ENCODE measurements around the gene PPP2R5C. TPM values are rescaled to one million over a fixed set of nuclear protein-coding genes. Genes with fewer than 3 reads are reported as not detected.
"Not testable (repeated sequence)": the region's sequence is repeated elsewhere in the genome, so short reads cannot be mapped to it uniquely, and the experiment has no call there.

The PPP2R5C gene
- total RNA-seq, 2 donors from 2014 or later: 282 to 355 TPM

DNA sequence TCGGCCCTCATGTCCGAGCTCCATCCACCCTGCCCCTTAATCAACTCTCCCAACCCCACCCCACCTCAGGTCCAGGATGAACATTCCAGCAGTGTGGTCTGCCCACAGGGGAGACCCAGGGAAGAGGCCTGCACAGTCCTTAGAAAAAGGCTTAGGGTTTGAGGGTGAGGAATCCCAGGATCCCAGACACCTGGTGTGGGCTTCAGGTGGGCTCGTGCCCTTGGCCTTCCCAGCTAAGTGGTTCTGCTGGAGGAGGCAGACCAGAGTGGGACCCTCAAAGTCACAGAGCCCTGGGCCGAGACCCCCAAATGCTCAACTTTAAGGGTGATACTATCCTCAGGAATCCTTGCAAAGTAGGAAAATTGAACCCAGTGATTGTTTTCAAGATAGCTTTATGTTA lies 25.4 kb upstream of the PPP2R5C start:
- no peak for ATAC-seq
- H3K9me3 Mint-ChIP-seq: peaks cover 0 to 11% of the 10 kb centered on the region in 2 donors

GRCh38 chr14:101736585-101736984 lies 24.9 kb upstream of the PPP2R5C start:
- H3K27ac Mint-ChIP-seq: no peak overlapping the region
- ATAC-seq: no peak

More for the DNA sequence above, 25.4 kb upstream of the PPP2R5C start:
- H3K36me3 Mint-ChIP-seq: peaks cover 6 to 26% of the 10 kb centered on the region in 2 donors
- DNase-seq (ENCODE audit: low spot score in 2 of 2): no peak
- H3K27ac Mint-ChIP-seq: no peak overlapping the region

DNA sequence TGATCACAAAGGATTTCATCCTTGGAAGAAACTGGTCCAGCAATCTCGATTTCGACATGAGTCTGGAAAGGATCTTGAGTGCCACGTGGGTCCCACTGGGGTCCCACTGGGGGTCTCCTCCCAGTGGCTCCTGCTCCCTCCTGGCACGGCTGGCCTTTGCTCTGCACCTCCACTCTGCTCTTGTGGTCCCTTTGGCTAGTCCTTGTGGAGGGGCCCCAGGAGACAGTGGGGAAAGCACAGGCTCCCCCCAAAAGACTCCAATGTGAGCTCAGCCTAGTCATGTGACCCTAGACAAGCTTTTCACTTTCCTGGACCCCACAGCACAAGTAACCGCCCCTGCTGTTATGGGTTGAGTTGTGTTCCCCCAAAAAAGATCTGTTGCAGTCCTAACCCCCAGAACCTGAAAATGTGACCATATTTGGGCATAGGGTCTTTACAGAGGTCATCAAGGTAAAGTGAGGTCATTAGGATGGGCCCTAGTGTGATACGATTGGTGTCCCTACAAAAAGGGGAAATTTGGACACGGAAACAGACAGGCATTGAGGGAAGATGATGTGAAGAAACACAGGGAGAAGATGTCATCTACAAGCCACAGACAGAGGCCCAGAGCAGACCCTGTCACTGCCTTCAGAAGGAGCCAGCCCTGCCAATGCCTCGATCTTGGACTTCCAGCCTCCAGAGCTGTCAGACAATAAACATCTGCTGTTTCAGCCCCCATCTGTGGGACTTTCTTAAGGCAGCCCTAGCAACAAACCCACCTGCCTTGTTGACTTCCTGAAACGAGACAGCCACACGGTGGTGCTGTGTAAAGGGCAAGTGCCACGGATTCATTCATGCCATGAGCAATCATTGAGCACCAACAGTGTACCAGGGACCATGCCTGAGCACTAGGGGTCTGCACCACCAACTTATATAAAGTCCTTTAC lies 23.8 kb upstream of the PPP2R5C start:
- ATAC-seq: peak; percentile 67 to 83
- peaks cover 0 to 18% of the 10 kb centered on the region in 2 donors for H3K9me3 Mint-ChIP-seq
- H3K27ac Mint-ChIP-seq: peak overlapping the region; percentile 63 to 65
- peak in 1 of 2 donors; percentile 24 for DNase-seq (ENCODE audit: low spot score in 2 of 2)
- H3K36me3 Mint-ChIP-seq: peaks cover 13 to 30% of the 10 kb centered on the region in 2 donors

More at GRCh38 chr14:101736585-101736984, 24.9 kb upstream of the PPP2R5C start:
- DNase-seq (ENCODE audit: low spot score in 2 of 2): no peak
- peaks cover 0 to 15% of the 10 kb centered on the region in 2 donors for H3K9me3 Mint-ChIP-seq
- peaks cover 10 to 31% of the 10 kb centered on the region in 2 donors for H3K36me3 Mint-ChIP-seq

DNA sequence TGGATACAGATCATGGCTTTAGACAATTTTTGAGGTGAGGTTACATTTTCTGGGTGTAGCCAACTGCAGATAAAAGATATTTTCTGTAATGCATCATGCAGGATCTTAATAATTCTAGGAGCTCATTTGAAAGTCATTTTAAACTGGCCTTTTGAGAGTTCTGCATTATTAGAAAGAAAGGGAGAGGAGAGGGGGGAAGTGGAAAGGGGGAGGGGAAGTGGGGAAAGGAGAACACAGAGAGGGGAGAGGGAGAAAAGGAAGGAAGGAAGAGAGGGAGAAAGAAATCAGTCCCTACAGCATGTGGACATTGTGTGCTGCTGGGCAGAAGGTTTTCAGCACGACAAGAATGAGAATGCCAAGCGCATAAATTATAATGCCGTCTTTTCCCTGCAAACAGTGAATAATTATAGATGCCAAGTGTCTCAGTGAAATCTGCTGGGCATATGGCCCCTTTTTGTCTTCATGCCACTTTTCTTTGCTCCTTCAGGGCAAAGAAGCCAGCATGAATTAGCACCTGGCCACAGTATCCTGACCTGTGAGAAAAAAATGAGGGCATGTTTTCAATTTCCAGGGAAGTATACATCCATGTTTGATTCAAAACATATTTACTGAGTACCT lies 22.7 kb upstream of the PPP2R5C start:
- H3K9me3 Mint-ChIP-seq: peaks cover 0 to 18% of the 10 kb centered on the region in 2 donors
- H3K27ac Mint-ChIP-seq: no peak overlapping the region
- peaks cover 13 to 25% of the 10 kb centered on the region in 2 donors for H3K36me3 Mint-ChIP-seq
- ATAC-seq (no peak), DNase-seq (ENCODE audit: low spot score in 2 of 2) (no peak)

DNA sequence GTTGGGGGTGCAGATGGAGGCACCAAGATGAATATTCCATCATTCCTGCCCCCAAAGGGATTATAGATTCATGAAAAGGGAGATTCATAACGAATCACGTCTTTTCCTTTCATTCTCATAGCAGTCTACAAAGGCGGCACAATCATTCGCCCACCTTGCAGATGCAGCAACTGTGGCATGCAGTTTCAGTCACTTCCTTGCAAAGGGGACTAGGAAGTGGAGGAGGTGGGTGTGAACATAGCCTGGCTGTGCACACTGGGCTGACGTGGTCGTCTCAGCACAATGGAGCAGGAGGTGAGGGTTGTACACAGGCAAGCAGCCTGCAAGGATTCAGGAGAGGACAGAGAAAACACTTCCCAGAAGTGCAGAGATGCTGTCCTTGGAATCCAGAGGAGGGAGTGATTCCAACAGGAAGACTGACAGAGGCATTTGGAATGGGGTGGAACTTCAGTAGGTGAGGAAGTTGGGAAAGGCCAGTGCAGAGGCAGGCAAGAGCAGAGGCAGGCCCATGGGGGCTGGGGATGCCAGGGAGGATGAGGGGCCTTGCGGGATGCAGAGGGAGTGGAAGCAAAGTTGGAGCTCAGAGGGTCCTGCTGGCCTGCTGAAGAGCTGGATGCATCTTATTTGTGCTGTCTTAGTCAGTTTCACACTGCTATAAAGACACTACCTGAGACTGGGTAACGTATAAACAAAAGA lies 21.9 kb upstream of the PPP2R5C start:
- Mint-ChIP-seq H3K36me3 (peaks cover 13 to 24% of the 10 kb centered on the region in 2 donors), H3K9me3 (peaks cover 0 to 18% of the 10 kb centered on the region in 2 donors), H3K27ac (no peak overlapping the region)
- DNase-seq (ENCODE audit: low spot score in 2 of 2) (no peak), ATAC-seq (no peak)

DNA sequence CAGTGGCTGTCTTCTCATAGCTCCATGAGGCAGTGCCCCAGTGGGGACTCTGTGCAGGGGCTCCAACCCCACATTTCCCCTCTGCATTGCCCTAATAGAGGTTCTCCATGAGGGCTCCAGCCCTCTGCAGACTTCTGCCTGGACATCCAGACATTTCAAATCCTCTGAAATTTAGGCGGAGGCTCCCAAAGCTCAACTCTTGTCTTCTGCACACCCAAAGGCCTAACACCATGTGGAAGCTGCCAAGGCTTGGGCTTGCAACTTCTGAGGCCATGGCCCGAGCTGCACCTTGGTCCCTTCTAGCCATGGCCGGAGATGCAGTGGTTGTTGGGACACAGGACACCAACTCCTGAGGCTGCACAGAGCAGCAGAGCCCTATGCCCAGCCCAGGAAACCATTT lies 20.5 kb upstream of the PPP2R5C start:
- Mint-ChIP-seq H3K9me3 (peaks cover 0 to 18% of the 10 kb centered on the region in 2 donors), H3K27ac (no peak overlapping the region), H3K36me3 (peaks cover 13 to 24% of the 10 kb centered on the region in 2 donors)
- no peak for ATAC-seq
- no peak for DNase-seq (ENCODE audit: low spot score in 2 of 2)

DNA sequence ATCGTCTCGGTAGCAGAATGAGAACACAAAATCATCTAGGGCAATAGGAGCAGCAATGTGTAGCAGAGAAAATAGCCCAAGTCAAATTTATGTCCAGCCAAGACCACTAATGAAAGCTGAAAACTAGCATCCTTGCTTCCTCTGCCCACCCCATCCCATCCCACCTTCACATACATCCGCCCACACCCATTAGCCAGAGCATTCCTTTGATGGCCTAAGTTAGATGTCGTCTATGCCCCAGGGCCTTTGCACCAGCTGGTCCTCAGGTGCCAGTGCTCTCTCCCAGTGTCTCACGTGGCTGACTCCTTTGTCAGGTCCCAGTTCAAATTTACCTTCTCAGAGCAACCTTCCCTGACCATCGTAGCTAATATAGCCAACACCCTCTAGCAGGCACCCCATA lies 17.8 kb upstream of the PPP2R5C start:
- no peak for ATAC-seq
- Mint-ChIP-seq H3K9me3 (peaks cover 0 to 18% of the 10 kb centered on the region in 2 donors), H3K36me3 (peaks cover 13 to 24% of the 10 kb centered on the region in 2 donors), H3K27ac (no peak overlapping the region)
- no peak for DNase-seq (ENCODE audit: low spot score in 2 of 2)

DNA sequence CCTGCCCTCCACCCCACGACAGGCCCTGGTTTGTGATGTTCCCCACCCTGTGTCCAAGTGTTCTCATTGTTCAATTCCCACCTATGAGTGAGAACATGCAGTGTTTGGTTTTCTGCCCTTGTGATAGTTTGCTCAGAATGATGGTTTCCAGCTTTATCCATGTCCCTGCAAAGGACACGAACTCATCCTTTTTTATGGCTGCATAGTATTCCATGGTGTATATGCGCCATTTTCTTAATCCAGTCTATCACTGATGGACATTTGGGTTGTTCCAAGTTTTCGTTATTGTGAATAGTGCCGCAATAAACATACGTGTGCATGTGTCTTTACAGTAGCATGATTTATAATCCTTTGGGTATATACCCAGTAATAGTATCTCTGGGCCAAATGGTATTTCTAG lies 17.1 kb upstream of the PPP2R5C start:
- Mint-ChIP-seq H3K36me3 (peaks cover 11 to 22% of the 10 kb centered on the region in 2 donors), H3K9me3 (peaks cover 0 to 18% of the 10 kb centered on the region in 2 donors)
- not testable (repeated sequence) for ATAC-seq; H3K27ac Mint-ChIP-seq; DNase-seq (ENCODE audit: low spot score in 2 of 2)

DNA sequence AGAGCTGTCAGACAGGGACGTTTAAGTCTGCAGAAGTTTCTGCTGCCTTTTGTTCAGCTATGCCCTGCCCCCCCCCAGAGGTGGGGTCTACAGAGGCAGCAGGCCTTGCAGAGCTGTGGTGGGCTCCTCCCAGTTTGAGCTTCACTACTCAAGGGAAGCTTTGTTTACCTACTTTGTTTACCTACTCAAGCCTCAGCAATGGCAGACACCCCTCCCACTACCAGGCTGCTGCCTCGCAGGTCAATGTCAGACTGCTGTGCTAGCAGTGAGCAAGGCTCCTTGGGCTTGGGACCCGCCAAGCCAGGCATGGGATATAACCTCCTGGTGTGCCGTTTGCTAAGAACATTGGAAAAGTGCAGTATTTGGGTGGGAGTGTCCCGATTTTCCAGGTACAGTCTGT lies 11.8 kb upstream of the PPP2R5C start:
- not testable (repeated sequence) for H3K27ac Mint-ChIP-seq; H3K36me3 Mint-ChIP-seq; DNase-seq (ENCODE audit: low spot score in 2 of 2); ATAC-seq
- H3K9me3 Mint-ChIP-seq: peaks cover 4 to 20% of the 10 kb centered on the region in 2 donors

GRCh38 chr14:101754893-101755292 lies 6.6 kb upstream of the PPP2R5C start:
- Mint-ChIP-seq H3K27ac (no peak overlapping the region), H3K36me3 (peaks cover 0 to 5% of the 10 kb centered on the region in 2 donors), H3K9me3 (peaks cover 4 to 20% of the 10 kb centered on the region in 2 donors)
- DNase-seq (ENCODE audit: low spot score in 2 of 2): no peak
- ATAC-seq: no peak

GRCh38 chr14:101755591-101756324 lies 5.8 kb upstream of the PPP2R5C start:
- ATAC-seq: no peak
- Mint-ChIP-seq H3K27ac (no peak overlapping the region), H3K9me3 (peaks cover 4 to 20% of the 10 kb centered on the region in 2 donors), H3K36me3 (peaks cover 0 to 5% of the 10 kb centered on the region in 2 donors)
- no peak for DNase-seq (ENCODE audit: low spot score in 2 of 2)

DNA sequence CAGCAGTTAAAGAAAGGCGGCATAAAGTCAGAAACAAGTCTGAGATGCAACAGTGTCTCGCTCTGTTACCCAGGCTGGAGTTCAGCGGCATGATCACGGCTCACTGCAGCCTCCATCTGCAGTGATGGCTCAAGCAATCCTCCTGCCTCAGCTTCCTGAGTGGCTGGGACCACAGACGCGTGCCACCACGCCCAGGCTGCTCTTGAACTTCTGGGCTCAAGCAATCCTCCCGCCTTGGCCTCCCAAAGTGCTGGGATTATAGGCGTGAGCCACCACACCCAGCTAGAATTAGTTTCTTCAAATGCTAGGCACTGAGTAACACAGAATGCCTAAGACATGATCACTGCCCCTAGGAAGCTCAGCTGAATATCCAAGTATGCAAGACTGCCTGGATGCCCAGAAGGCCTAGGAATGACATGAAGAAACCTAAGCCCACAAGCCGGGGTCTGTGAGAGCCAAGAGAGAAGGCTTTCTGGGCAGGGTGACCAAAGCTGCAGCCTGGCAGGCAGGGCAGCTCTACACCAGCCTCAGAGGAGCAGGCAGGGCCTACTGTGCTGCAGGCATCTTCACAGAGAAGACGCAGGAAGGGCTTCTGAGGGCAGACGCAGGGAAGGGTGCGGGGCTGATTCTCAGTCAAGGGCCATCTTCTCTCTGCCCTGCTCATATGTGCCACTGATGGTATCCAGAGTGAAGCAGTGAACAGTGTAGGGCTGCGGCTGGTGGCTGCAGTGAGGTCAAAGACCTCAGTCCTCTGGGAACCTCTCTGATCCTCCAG lies 4.3 kb upstream of the PPP2R5C start:
- DNase-seq (ENCODE audit: low spot score in 2 of 2) (no peak), ATAC-seq (no peak)
- peak overlapping the region in 1 of 2 donors; percentile 7 for H3K27ac Mint-ChIP-seq
- peaks cover 0 to 18% of the 10 kb centered on the region in 2 donors for H3K9me3 Mint-ChIP-seq
- peaks cover 0 to 5% of the 10 kb centered on the region in 2 donors for H3K36me3 Mint-ChIP-seq

DNA sequence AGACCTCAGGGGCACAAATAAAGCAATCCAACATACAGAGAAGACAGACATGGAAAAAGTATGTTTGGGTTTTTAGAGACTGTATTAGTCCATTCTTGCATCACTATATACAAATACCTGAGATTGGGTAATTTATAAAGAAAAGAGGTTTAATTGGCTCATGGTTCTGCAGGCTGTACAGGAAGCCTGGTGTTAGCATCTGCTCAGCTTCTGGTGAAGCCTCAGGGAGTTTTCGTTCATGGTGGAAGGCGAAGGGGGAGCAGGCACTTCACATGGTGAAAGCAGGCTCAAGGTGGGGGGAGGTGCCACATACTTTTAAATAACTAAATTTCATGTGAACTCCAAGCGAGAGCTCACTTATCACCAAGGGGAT lies 3.7 kb upstream of the PPP2R5C start:
- DNase-seq (ENCODE audit: low spot score in 2 of 2) (no peak), ATAC-seq (no peak)
- Mint-ChIP-seq H3K36me3 (peaks cover 5% of the 10 kb centered on the region in 2 donors), H3K9me3 (peaks cover 0 to 12% of the 10 kb centered on the region in 2 donors), H3K27ac (no peak overlapping the region)

- Mint-ChIP-seq H3K36me3 (peaks cover 9 to 11% of the 10 kb centered on the region in 2 donors), H3K27ac (peak overlapping the region in 1 of 2 donors; percentile 51), H3K9me3 (peaks cover 0 to 4% of the 10 kb centered on the region in 2 donors)
- ATAC-seq: no peak
- no peak for DNase-seq (ENCODE audit: low spot score in 2 of 2)
Measured at GRCh38 chr14:101758913-101759593, 2.5 kb upstream of the PPP2R5C start.

Measured in activated naive CD4-positive, alpha-beta T cell treated with anti-CD3 and anti-CD28 coated beads, Interleukin-2, amount 50 U/mL, for 72 hours (primary cell).